ENCODE measurements around the gene NEK7. TPM values are rescaled to one million over a fixed set of nuclear protein-coding genes. Genes with fewer than 3 reads are reported as not detected.

NEK7 gene
- total and polyA plus RNA-seq, 2 experiments from 2014 or later: 700 to 1,186 TPM

DNA sequence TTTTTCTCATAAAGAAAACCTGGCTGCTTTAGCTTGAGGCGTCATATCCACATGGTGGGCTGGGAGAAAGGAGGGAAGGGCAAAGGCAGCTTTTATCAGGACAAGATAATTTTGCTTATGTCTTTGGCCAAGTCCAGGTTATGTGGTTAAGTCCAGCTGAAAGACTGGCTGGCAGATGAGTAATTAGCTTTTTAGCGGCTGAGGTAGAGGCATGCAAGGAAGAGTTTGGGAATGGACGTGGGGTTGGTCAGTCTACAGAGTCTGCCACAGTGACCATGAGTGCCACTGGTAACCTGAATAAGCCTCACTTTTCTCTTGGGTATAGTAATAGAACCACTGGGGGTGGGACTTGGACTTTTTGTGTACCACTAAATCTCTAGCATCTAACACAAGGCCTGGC is 39.8 kb downstream of the NEK7 start:
- Histone ChIP-seq H3K9me3 (ENCODE audit: low read depth) (no peaks in the 10 kb centered on the region), H2AFZ (no peak overlapping the region), H3K79me2 (ENCODE audit: insufficient read depth) (peaks cover 100% of the 10 kb centered on the region), H3K9me2 (ENCODE audit: insufficient read depth) (no peaks in the 10 kb centered on the region), H4K20me1 (ENCODE audit: insufficient read depth) (peaks cover 65% of the 10 kb centered on the region), H3K4me3 (no peak overlapping the region), H3K4me2 (ENCODE audit: unreplicated experiment) (no peak overlapping the region), H3K9ac (no peak overlapping the region), H3K27me3 (replicated peaks; ENCODE audit: insufficient read depth) (no peaks in the 10 kb centered on the region), H3F3A (ENCODE audit: insufficient read depth) (peaks cover 83% of the 10 kb centered on the region), H3K36me3 (ENCODE audit: low read depth) (no peaks in the 10 kb centered on the region), H3K27ac (no peak overlapping the region), H3K4me1 (ENCODE audit: insufficient read depth) (peaks cover 34% of the 10 kb centered on the region)
- in situ Hi-C loops (cut with MboI): no loop called here
- WGBS, 2 experiments (ENCODE audit: low coverage in 1 of 2, low lambda C conversion rate in 2 of 2, missing lambda C conversion rate in 2 of 2): 86% methylated on average over 3 of the region's 3 CpGs
- DNase-seq: peak; percentile 32
- no peak for TF ChIP-seq EZH2phosphoT487 (IDR thresholded peaks at IDR 0.05; ENCODE audit: insufficient read depth, low read depth)
- no peak for TF ChIP-seq EZH2 (IDR thresholded peaks at IDR 0.05; ENCODE audit: insufficient read depth, poor library complexity, severe bottlenecking)

DNA sequence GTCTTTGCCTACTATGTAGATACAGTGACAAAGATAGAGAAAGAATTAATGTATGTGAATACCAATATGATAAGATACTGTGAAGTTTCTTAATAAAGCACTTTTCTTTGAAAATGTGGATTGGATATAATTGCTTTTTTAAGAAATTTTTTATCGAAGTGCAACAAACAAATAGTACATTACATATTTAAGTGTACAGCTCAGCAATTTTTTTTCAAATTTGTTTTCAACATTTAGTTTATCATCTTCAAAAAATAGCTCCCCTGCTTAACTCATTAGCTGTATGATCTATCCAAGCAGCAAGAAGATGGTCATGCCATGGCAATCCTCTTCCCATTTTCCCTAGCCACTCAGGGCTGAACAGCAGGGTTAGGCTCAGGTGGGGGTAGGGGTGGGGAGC is 40.5 kb downstream of the NEK7 start:
- peaks cover 65% of the 10 kb centered on the region for H4K20me1 ChIP-seq (ENCODE audit: insufficient read depth)
- peaks cover 100% of the 10 kb centered on the region for H3K79me2 ChIP-seq (ENCODE audit: insufficient read depth)

DNA sequence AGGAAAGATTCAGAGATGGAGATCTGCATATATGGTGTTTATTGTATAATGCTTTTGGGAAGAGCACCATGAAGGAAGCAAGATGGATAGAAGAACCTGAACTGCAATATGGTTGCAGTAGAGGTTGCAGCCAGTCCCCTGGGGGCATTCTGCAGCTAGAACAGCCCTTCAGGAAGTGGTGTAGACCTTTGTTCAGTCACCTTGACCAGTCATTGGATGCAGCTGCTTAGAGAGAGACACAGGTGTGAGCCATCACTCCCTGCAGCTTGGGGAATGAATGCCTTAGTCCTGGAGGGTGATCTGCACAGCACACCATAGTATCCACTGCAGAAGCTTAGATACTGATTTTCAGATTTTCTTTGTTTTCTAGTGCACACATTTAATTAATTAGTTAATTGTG is 42.3 kb downstream of the NEK7 start:
- peaks cover 66% of the 10 kb centered on the region for H4K20me1 ChIP-seq (ENCODE audit: insufficient read depth)
- in situ Hi-C loops (cut with MboI): no loop called here

More for the DNA sequence above, 40.5 kb downstream of the NEK7 start:
- Histone ChIP-seq H3K4me1 (ENCODE audit: insufficient read depth) (peaks cover 34% of the 10 kb centered on the region), H3K4me2 (ENCODE audit: unreplicated experiment) (no peak overlapping the region), H3K27me3 (replicated peaks; ENCODE audit: insufficient read depth) (no peaks in the 10 kb centered on the region), H2AFZ (no peak overlapping the region), H3F3A (ENCODE audit: insufficient read depth) (peaks cover 83% of the 10 kb centered on the region), H3K27ac (no peak overlapping the region), H3K4me3 (no peak overlapping the region), H3K36me3 (ENCODE audit: low read depth) (no peaks in the 10 kb centered on the region), H3K9me2 (ENCODE audit: insufficient read depth) (no peaks in the 10 kb centered on the region), H3K9me3 (ENCODE audit: low read depth) (no peaks in the 10 kb centered on the region), H3K9ac (no peak overlapping the region)
- TF ChIP-seq EZH2phosphoT487 (IDR thresholded peaks at IDR 0.05; ENCODE audit: insufficient read depth, low read depth) (no peak), EZH2 (IDR thresholded peaks at IDR 0.05; ENCODE audit: insufficient read depth, poor library complexity, severe bottlenecking) (no peak)
- DNase-seq: no peak
- 67 to 77% methylated on average over 1 of the region's 1 CpG for WGBS, 2 experiments (ENCODE audit: low coverage in 1 of 2, low lambda C conversion rate in 2 of 2, missing lambda C conversion rate in 2 of 2)
- in situ Hi-C loops (cut with MboI): no loop called here

DNA sequence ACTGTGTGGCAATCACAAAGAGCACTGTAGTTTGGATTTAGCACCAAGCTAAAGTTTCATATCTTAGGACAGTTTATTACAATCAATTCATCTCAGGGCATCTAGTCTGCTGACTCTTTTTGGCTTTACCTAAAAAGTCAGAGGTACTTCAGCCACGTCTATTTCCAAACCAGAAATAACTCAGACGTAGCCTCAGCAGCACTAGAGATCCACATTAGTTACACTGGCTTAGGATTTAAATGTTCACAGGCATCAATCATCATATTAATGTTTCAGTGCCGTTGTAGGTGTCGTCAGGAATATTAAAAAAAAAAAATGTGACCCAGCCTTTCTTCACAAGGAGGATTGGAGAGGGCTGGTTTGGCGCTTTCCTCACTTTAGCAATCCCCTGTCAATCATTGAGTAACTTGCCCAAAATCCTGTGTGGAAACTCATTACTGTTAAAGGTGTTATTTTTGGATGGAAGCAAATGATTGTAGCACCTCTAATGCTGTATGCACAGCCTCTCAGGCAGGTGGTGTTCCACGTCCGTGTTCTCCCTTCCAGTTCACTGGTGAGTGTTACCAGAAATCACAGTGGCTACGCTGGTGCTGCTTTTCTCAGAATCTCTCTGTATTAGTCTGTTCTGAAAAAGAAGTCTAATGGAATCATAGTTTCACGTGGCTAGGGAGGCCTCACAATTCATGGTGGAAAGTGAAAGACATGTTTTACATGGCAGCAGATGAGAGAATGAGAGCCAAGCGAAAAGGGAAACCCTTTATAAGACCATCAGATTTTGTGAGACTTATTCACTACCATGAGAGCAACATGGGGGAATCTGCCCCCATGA is 45.4 kb downstream of the NEK7 start:
- 99 to 100% methylated on average over 10 of the region's 10 CpGs for WGBS, 2 experiments (ENCODE audit: low coverage in 1 of 2, low lambda C conversion rate in 2 of 2, missing lambda C conversion rate in 2 of 2)
- H4K20me1 ChIP-seq (ENCODE audit: insufficient read depth): peaks cover 77% of the 10 kb centered on the region; the same call in 1 of the 2 replicates
- no peak overlapping the region for H2AFZ ChIP-seq
- H3K79me2 ChIP-seq (ENCODE audit: insufficient read depth): peaks cover 100% of the 10 kb centered on the region
- no peaks in the 10 kb centered on the region for H3K27me3 ChIP-seq (replicated peaks; ENCODE audit: insufficient read depth)
- DNase-seq: no peak
- H3K4me2 ChIP-seq (ENCODE audit: unreplicated experiment): no peak overlapping the region
- H3K27ac ChIP-seq: no peak overlapping the region
- H3F3A ChIP-seq (ENCODE audit: insufficient read depth): peaks cover 92% of the 10 kb centered on the region
- H3K9me2 ChIP-seq (ENCODE audit: insufficient read depth): no peaks in the 10 kb centered on the region
- H3K9me3 ChIP-seq (ENCODE audit: low read depth): no peaks in the 10 kb centered on the region
- no peak overlapping the region for H3K9ac ChIP-seq
- in situ Hi-C loops (cut with MboI): no loop called here
- H3K36me3 ChIP-seq (ENCODE audit: low read depth): peaks cover 5% of the 10 kb centered on the region; the same call in 1 of the 2 replicates
- peaks cover 65% of the 10 kb centered on the region for H3K4me1 ChIP-seq (ENCODE audit: insufficient read depth)
- TF ChIP-seq EZH2phosphoT487 (IDR thresholded peaks at IDR 0.05; ENCODE audit: insufficient read depth, low read depth): no peak
- no peak for TF ChIP-seq EZH2 (IDR thresholded peaks at IDR 0.05; ENCODE audit: insufficient read depth, poor library complexity, severe bottlenecking)
- H3K4me3 ChIP-seq: no peak overlapping the region

More for the DNA sequence above, 42.3 kb downstream of the NEK7 start:
- no peak for DNase-seq
- Histone ChIP-seq H3K79me2 (ENCODE audit: insufficient read depth) (peaks cover 100% of the 10 kb centered on the region), H2AFZ (no peak overlapping the region), H3K36me3 (ENCODE audit: low read depth) (no peaks in the 10 kb centered on the region), H3K9ac (no peak overlapping the region), H3K4me2 (ENCODE audit: unreplicated experiment) (no peak overlapping the region), H3K27me3 (replicated peaks; ENCODE audit: insufficient read depth) (no peaks in the 10 kb centered on the region), H3F3A (ENCODE audit: insufficient read depth) (peaks cover 82% of the 10 kb centered on the region), H3K4me1 (ENCODE audit: insufficient read depth) (peaks cover 48% of the 10 kb centered on the region), H3K27ac (no peak overlapping the region), H3K4me3 (no peak overlapping the region), H3K9me2 (ENCODE audit: insufficient read depth) (no peaks in the 10 kb centered on the region), H3K9me3 (ENCODE audit: low read depth) (no peaks in the 10 kb centered on the region)
- TF ChIP-seq EZH2 (IDR thresholded peaks at IDR 0.05; ENCODE audit: insufficient read depth, poor library complexity, severe bottlenecking): no peak

Data from GM23248 (cell line).